Naive thymus-derived CD8-positive, alpha-beta T cell (primary cell): ENCODE results near the gene RNF8. TPM values are rescaled to one million over a fixed set of nuclear protein-coding genes. Genes with fewer than 3 reads are reported as not detected.
"Not testable (repeated sequence)": the region's sequence is repeated elsewhere in the genome, so short reads cannot be mapped to it uniquely, and the experiment has no call there.

ENCODE experiments used
- ATAC-seq, 2 donors: fragments of 150-1000 bp; cut with Tn5 transposase in 1 of 2; sonication (Bioruptor Pico), chemical (Tn5 transposase) in 1 of 2; 1 replicate in 1 of 2; 2 replicates in 1 of 2; pipeline ENCODE4 v1.10.0; 2021; ENCODE audit warnings: mild to moderate bottlenecking in 2 of 2, moderate library complexity in 2 of 2
- POLR2A ChIA-PET: fragments of 350-600 bp; sonication (Branson Sonifier 250); formaldehyde crosslinking; loops from one replicate; lab custom pipeline; 2021; ENCODE audit warnings: antibody characterized with exemption; lab: Charles Lee
- DNase-seq, 10 donors: peaks; one replicate each; pipeline versions ENCODE4 v3.0.0 to v3.0.0-alpha.2; 2020 to 2022
- H3K27ac Mint-ChIP-seq, 10 donors: one replicate each; pipeline ENCODE4 v1.8.0; 2020 to 2022; ENCODE audit warnings: mild to moderate bottlenecking in 10 of 10, mixed read lengths in 10 of 10, moderate library complexity in 4 of 10, inconsistent platforms in 1 of 10
- H3K27me3 Mint-ChIP-seq, 5 donors: one replicate each; pipeline ENCODE4 v1.8.0; 2021 to 2022; ENCODE audit warnings: mixed read lengths in 5 of 5
- H3K36me3 Mint-ChIP-seq, 3 donors: one replicate each; pipeline ENCODE4 v1.8.0; 2020 to 2022; ENCODE audit warnings: mixed read lengths in 3 of 3, mild to moderate bottlenecking in 2 of 3, inconsistent platforms in 1 of 3
- H3K4me1 Mint-ChIP-seq, 4 donors: one replicate each; pipeline ENCODE4 v1.8.0; 2021 to 2022; ENCODE audit warnings: mixed read lengths in 4 of 4
- H3K4me3 Mint-ChIP-seq, 10 donors: one replicate each; pipeline ENCODE4 v1.8.0; 2020 to 2022; ENCODE audit warnings: mild to moderate bottlenecking in 10 of 10, mixed read lengths in 10 of 10, moderate library complexity in 6 of 10, inconsistent platforms in 1 of 10
- H3K9me3 Mint-ChIP-seq, 9 donors: one replicate each; pipeline ENCODE4 v1.8.0; 2020 to 2022; ENCODE audit warnings: mixed read lengths in 9 of 9, mild to moderate bottlenecking in 3 of 9, inconsistent platforms in 1 of 9, moderate library complexity in 1 of 9
- polyA plus RNA-seq, 3 donors: library from polyadenylated mRNA; unstranded; fragments of 300-500 nt; fragmentation: Illumina TruSeq; gene quantifications; one replicate each; pipeline ENCODE4 v1.2.3, GENCODE V29; 2021
- total RNA-seq, 8 experiments: library from RNA in 2 of 8; stranded (reverse) in 2 of 8; gene quantifications; one replicate each; pipeline ENCODE4 v1.2.3 and lab custom pipeline; 2021 to 2026

RNF8 gene
- total and polyA plus RNA-seq, 5 experiments from 2014 or later = 9.1 to 17.2 (median 14.3) TPM

DNA sequence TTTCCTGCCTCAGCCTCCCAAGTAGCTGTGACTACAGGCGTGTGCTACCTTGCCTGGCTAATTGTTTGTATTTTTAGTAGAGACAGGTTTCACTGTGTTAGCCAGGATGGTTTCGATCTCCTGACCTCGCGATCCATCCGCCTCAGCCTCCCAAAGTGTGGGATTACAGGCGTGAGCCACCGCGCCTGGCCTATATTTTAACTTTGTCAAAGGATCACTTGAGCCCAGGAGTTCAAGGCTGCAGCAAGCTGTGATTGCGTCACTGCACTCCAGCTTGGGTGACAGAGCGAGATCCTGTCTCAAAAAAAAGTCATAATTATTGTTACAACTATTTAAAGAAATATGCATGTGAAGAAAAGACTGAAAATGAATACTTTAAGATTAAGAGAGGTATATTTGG, 23.4 kb upstream of the RNF8 start:
- H3K9me3 Mint-ChIP-seq, H3K27me3 Mint-ChIP-seq, POLR2A ChIA-PET, ATAC-seq, H3K4me1 Mint-ChIP-seq, H3K27ac Mint-ChIP-seq, DNase-seq, H3K4me3 Mint-ChIP-seq: not testable (repeated sequence)
- peaks cover 0 to 27% (median 10%) of the 10 kb centered on the region in 3 donors for H3K36me3 Mint-ChIP-seq

DNA sequence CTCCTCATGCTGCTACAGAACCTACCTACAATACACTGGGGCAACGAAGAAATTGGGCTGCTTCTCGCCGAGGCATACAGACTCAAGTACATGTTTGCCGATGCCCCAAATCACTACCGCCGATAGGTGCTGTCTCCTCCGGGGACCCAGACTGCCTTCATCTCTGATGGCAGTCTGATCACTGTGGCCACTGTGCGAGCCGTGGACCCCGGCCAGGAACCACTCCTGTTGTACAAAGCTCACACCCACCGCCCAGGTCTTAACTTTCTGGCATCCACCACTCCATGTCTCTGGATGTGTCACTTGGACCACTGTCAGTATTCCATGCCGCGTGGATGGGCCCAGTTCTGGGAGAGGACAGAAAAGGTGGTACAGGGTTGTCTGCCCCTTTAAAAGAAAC, 22.7 kb upstream of the RNF8 start:
- Mint-ChIP-seq H3K4me3 (no peak overlapping the region), H3K9me3 (no peaks in the 10 kb centered on the region), H3K36me3 (peaks cover 0 to 27% (median 10%) of the 10 kb centered on the region in 3 donors), H3K4me1 (peaks cover 0 to 2% (median 0%) of the 10 kb centered on the region in 4 donors), H3K27me3 (no peaks in the 10 kb centered on the region), H3K27ac (peak overlapping the region in 1 of 10 donors; percentile 11)
- DNase-seq = no peak
- POLR2A ChIA-PET = no interaction called here
- no peak for ATAC-seq

DNA sequence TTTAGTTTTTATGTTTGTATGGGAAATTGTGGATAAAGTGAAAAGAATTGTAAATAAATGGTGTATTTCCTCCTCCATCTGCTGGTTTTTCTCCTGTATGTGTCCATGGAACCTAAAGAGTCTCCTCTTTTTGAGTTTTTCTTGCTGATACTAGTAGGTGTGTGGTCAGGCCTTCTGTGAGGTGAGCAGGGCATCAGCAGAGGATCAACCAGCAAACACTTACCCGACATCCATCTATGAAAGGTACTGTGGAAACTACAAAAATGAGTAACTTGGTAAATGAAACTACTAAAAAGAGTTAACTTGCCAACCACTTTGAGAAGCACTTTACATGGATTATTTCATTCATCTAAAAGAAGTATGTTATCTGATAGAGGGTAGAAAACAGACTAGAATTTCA, 20.9 kb upstream of the RNF8 start:
- Mint-ChIP-seq H3K4me1 (no peaks in the 10 kb centered on the region), H3K27me3 (no peaks in the 10 kb centered on the region), H3K4me3 (no peak overlapping the region), H3K36me3 (peaks cover 0 to 27% (median 10%) of the 10 kb centered on the region in 3 donors), H3K9me3 (no peaks in the 10 kb centered on the region), H3K27ac (peak overlapping the region in 1 of 10 donors; percentile 56)
- ATAC-seq (no peak), DNase-seq (no peak)
- POLR2A ChIA-PET = no interaction called here

DNA sequence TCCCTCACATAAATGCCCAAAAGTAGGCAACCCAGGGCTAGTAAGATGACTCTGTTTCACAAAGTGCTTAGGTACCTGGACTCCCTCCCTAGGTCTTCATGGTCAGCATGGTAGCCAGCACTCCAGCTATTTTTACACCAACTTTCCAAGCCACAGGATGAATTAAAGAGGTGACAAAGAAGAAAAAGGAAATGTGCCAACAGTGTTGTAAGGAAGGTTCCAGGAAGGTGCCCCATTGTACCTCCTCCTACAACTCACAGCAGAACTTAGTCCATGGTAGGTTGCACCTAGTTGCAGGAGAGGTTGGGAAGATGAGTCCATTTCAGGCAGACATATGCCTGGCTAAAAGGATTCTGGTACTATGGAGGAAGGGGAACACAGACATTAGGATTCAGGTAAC, 19.7 kb upstream of the RNF8 start:
- H3K4me3 Mint-ChIP-seq = no peak overlapping the region
- POLR2A ChIA-PET = no interaction called here
- DNase-seq (no peak), ATAC-seq (no peak)
- no peaks in the 10 kb centered on the region for H3K9me3 Mint-ChIP-seq
- H3K27ac Mint-ChIP-seq = peak overlapping the region in 1 of 10 donors; percentile 19
- H3K27me3 Mint-ChIP-seq = no peaks in the 10 kb centered on the region
- peaks cover 0 to 27% (median 10%) of the 10 kb centered on the region in 3 donors for H3K36me3 Mint-ChIP-seq
- no peaks in the 10 kb centered on the region for H3K4me1 Mint-ChIP-seq

DNA sequence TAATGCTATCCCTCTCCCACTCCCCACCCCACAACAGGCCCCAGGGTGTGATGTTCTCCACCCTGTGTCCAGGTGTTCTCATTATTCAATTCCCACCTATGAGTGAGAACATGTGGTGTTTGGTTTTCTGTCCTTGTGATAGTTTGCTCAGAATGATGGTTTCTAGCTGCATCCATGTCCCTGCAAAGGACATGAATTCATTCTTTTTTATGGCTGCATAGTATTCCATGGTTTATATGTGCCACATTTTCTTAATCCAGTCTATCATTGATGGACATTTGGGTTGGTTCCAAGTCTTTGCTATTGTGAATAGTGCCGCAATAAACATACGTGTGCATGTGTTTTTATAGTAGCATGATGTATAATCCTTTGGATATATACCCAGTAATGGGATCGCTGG, 15.5 kb upstream of the RNF8 start:
- H3K9me3 Mint-ChIP-seq, H3K27ac Mint-ChIP-seq, DNase-seq, H3K36me3 Mint-ChIP-seq, ATAC-seq, POLR2A ChIA-PET, H3K4me1 Mint-ChIP-seq, H3K4me3 Mint-ChIP-seq: not testable (repeated sequence)
- peaks cover 0 to 11% (median 0%) of the 10 kb centered on the region in 5 donors for H3K27me3 Mint-ChIP-seq

DNA sequence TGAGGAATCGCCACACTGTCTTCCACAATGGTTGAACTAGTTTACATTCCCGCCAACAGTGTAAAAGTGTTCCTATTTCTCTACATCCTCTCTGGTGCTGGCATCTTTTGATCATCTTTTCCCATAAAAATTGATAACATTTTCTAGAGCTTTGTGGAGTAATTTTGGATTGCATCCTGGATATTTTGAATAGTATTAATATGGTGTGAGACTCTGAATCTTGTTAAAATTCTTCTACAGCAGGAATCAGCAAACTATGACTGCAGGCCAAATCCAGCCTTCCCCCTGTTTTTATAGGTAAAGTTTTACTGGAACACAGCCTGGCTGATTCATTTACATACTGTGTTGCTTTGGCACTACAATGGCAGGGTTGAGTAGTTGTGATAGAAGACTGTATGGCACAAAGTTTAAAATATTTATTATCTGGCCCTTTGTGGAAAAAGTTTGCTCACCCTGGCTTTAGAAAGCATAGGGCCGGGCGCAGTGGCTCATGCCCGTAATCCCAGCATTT, 15.0 kb upstream of the RNF8 start:
- Mint-ChIP-seq H3K27ac (no peak overlapping the region), H3K36me3 (peaks cover 0 to 3% (median 0%) of the 10 kb centered on the region in 3 donors), H3K4me3 (no peak overlapping the region), H3K27me3 (peaks cover 0 to 16% (median 0%) of the 10 kb centered on the region in 5 donors), H3K4me1 (no peaks in the 10 kb centered on the region), H3K9me3 (no peaks in the 10 kb centered on the region)
- ATAC-seq (no peak), DNase-seq (no peak)
- POLR2A ChIA-PET = no interaction called here

DNA sequence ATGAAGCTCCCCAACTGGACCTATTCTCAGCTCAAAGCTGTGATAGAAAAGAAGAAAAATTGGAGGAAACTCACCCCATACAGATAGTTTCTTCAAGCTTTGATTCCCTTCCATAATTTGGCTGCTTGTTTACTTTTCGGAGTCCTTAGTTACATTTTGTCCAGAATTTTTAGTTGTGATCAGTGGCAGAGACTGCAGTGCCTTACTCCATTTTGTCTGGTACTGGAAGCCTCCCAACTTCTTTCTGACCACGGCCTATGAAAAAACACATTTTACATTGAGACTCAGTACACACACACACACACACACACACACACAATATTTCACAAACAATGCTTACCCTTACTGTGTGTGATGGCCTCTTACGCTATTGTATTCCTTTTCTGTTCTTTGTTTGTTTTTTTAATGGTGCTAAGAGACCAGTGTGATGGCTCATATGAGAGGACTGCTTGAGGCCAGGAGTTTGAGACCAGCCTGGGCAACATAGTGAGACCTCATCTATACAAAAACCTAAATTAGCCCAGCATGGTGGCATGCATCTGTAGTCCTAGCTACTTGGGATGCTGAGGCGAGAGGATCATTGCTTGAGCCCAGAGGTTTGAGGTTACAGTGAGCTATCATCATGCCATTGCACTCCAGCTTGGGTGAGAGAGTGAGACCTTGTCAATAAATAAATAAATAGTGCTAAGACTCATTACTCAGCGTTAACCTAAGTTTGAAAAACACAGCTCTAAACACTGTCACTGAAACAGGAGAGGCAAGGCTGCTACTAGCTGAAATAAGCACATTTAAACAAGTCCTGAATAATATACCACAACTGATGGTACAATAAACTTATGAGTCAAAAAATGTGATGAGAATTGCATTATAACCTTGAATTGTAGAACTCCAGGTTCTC, 13.8 kb upstream of the RNF8 start:
- ATAC-seq = no peak
- peaks cover 3 to 26% (median 6%) of the 10 kb centered on the region in 5 donors for H3K27me3 Mint-ChIP-seq
- no peaks in the 10 kb centered on the region for H3K4me1 Mint-ChIP-seq
- H3K27ac Mint-ChIP-seq = peak overlapping the region in 1 of 10 donors; percentile 8
- no peak for DNase-seq
- H3K4me3 Mint-ChIP-seq = peak overlapping the region in 1 of 10 donors; percentile 29
- POLR2A ChIA-PET = no interaction called here
- no peaks in the 10 kb centered on the region for H3K36me3 Mint-ChIP-seq
- peaks cover 0 to 2% (median 0%) of the 10 kb centered on the region in 9 donors for H3K9me3 Mint-ChIP-seq

DNA sequence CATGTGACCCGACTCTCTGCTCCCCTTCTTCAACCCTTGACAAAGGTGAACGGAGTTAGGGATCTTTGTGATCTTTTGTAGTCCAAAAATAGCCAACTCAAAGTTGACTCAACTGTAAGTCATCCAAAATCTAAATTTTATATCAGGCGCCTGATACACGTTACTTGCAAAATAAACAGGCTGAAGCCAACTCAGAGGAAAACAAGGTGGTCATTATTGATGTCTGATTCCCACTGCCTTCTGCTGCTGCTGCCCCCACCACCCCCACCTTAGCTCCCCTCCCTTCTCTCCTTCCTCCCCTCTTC, 13.2 kb upstream of the RNF8 start:
- Mint-ChIP-seq H3K4me1 (no peaks in the 10 kb centered on the region), H3K27me3 (peaks cover 3 to 26% (median 6%) of the 10 kb centered on the region in 5 donors), H3K36me3 (no peaks in the 10 kb centered on the region), H3K27ac (no peak overlapping the region), H3K4me3 (no peak overlapping the region), H3K9me3 (peaks cover 0 to 2% (median 0%) of the 10 kb centered on the region in 9 donors)
- ATAC-seq = no peak
- no peak for DNase-seq
- POLR2A ChIA-PET = no interaction called here

DNA sequence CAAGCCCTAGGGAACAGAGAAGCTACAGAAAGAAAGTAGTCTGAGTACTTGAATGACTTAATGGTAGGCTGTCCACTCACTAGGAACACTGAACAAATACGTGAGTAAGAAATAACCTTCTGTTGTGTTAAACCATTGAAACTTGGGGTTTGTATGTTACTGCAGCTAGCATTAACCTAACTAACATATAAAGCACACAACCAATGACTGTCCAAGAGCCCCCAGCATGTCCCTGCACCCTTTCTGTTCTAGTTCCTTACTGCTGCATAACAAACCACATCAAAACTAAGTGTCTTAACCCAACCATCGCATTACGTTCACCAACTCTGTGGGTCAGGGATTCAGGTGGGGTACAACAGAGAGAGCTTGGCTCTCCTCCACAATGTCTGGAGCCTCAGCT, 10.5 kb upstream of the RNF8 start:
- peaks cover 7 to 43% (median 17%) of the 10 kb centered on the region in 5 donors for H3K27me3 Mint-ChIP-seq
- no peak for ATAC-seq

DNA sequence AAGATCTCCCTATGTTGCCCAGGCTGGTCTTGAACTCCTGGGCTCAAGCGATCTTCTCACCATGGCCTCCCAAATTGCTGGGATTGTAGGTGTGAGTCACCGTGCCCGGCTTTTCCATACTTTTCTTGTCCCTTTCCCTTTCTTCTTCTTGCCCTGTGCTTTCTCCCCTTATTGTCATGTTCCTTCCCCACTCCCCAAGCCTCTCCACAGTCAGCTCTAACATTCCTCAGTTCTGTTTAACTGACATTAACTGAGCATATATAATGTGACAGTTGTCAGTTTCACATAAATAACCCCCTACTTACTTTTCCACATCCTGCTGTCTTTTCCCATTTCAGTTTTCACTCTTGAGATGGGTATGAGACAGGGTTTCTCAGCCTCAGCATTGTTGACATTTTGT, 9.5 kb upstream of the RNF8 start:
- Mint-ChIP-seq H3K27ac (no peak overlapping the region), H3K9me3 (peaks cover 0 to 2% (median 0%) of the 10 kb centered on the region in 9 donors), H3K27me3 (peaks cover 7 to 45% (median 17%) of the 10 kb centered on the region in 5 donors), H3K4me3 (peak overlapping the region in 1 of 10 donors; percentile 8), H3K4me1 (no peaks in the 10 kb centered on the region), H3K36me3 (no peaks in the 10 kb centered on the region)
- DNase-seq = no peak
- no peak for ATAC-seq
- POLR2A ChIA-PET = no interaction called here

More for the DNA sequence above, 10.5 kb upstream of the RNF8 start:
- DNase-seq = no peak
- POLR2A ChIA-PET = no interaction called here
- Mint-ChIP-seq H3K27ac (no peak overlapping the region), H3K4me3 (no peak overlapping the region), H3K36me3 (no peaks in the 10 kb centered on the region), H3K9me3 (peaks cover 0 to 2% (median 0%) of the 10 kb centered on the region in 9 donors), H3K4me1 (no peaks in the 10 kb centered on the region)

DNA sequence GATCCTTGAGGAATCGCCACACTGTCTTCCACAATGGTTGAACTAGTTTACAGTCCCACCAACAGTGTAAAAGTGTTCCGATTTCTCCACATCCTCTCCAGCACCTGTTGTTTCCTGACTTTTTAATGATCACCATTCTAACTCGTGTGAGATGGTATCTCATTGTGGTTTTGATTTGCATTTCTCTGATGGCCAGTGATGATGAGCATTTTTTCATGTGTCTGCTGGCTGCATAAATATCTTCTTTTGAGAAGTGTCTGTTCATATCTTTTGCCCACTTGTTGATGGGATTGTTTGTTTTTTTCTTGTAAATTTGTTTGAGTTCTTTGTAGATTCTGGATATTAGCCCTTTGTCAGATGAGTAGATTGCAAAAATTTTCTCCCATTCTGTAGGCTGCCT, 8.0 kb upstream of the RNF8 start:
- DNase-seq, ATAC-seq, POLR2A ChIA-PET: not testable (repeated sequence)

DNA sequence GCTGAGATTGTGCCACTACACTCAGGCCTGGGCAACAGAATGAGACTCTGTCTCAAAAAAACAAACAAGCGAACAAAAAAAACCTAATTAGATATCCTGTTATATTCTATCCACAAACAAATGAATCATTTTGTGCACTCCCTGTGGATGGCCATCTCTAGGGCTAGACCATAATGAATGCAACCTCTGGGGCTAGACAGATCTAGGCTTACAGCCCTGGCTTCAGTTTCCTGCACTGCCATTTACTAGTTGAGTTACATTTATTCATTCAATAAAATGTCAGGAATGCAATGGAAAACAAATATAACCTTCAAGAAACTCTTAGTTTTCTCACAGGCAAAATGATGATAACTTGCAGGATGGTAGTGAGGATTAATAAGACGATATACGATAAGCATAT, 6.6 kb upstream of the RNF8 start:
- no peak overlapping the region for H3K27ac Mint-ChIP-seq
- no peak overlapping the region for H3K4me3 Mint-ChIP-seq
- H3K27me3 Mint-ChIP-seq = peaks cover 4 to 43% (median 17%) of the 10 kb centered on the region in 5 donors
- POLR2A ChIA-PET = no interaction called here
- H3K36me3 Mint-ChIP-seq = no peaks in the 10 kb centered on the region
- ATAC-seq (no peak), DNase-seq (no peak)
- H3K4me1 Mint-ChIP-seq = no peaks in the 10 kb centered on the region
- peaks cover 0 to 2% (median 0%) of the 10 kb centered on the region in 9 donors for H3K9me3 Mint-ChIP-seq

More for the DNA sequence above, 8.0 kb upstream of the RNF8 start:
- H3K27me3 Mint-ChIP-seq = peaks cover 7 to 45% (median 17%) of the 10 kb centered on the region in 5 donors
- H3K4me1 Mint-ChIP-seq, H3K9me3 Mint-ChIP-seq, H3K27ac Mint-ChIP-seq, H3K4me3 Mint-ChIP-seq, H3K36me3 Mint-ChIP-seq: not testable (repeated sequence)

DNA sequence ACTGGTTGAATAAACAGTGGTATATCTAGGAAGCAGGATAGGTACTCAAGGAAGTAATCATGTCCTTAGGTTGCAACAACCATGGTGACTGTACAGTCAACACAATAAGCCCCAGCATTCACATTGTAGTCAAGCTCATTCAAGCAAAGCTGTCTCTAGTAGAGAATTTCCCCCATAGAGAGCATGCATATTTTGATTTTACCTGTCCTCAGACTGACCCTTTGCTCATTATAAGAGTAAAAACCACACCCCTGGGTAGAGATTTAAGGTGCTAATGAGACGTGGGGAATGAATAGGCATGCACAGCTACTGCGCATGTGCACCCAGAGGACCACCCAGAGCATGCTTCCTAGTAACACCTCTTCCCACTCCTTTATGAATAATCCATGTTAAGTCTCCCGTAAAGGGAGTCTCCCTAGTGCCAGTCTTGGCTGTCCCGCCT, 6.1 kb upstream of the RNF8 start:
- DNase-seq = no peak
- Mint-ChIP-seq H3K27me3 (peaks cover 4 to 38% (median 17%) of the 10 kb centered on the region in 5 donors), H3K9me3 (peaks cover 0 to 2% (median 0%) of the 10 kb centered on the region in 9 donors), H3K4me1 (peaks cover 0 to 2% (median 0%) of the 10 kb centered on the region in 4 donors), H3K27ac (no peak overlapping the region), H3K36me3 (no peaks in the 10 kb centered on the region), H3K4me3 (no peak overlapping the region)
- POLR2A ChIA-PET = interaction anchor here (0.7 kb wide), 1 partner anchor 307 kb away, joined by 7 read pairs; no protein-coding TSS in a partner anchor
- no peak for ATAC-seq
